GM19455 (cell line): ENCODE data around the gene ACSL6.

Experiments used
- ATAC-seq: cut with Tn5 transposase; IDR thresholded peaks from one replicate; pipeline ENCODE4 v1.9.1; 2021; ENCODE audit not compliant: unreplicated experiment

The ACSL6 gene

GRCh38 chr5:132000677-132001453, 10.6 kb downstream of the ACSL6 start:
- no peak for ATAC-seq

DNA sequence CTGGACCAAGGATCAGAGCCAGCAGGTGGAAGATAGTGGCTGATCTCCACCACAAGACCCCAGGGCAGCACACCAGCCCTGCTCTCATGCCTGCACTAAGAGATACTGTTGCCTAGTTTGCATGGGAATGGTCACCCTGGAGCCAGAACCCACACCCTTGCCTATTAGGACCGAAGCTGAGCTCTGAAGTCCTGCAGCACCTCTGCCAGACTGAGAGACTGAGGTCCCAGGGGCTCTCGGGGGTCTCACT, 11.3 kb downstream of the ACSL6 start:
- ATAC-seq: no peak

DNA sequence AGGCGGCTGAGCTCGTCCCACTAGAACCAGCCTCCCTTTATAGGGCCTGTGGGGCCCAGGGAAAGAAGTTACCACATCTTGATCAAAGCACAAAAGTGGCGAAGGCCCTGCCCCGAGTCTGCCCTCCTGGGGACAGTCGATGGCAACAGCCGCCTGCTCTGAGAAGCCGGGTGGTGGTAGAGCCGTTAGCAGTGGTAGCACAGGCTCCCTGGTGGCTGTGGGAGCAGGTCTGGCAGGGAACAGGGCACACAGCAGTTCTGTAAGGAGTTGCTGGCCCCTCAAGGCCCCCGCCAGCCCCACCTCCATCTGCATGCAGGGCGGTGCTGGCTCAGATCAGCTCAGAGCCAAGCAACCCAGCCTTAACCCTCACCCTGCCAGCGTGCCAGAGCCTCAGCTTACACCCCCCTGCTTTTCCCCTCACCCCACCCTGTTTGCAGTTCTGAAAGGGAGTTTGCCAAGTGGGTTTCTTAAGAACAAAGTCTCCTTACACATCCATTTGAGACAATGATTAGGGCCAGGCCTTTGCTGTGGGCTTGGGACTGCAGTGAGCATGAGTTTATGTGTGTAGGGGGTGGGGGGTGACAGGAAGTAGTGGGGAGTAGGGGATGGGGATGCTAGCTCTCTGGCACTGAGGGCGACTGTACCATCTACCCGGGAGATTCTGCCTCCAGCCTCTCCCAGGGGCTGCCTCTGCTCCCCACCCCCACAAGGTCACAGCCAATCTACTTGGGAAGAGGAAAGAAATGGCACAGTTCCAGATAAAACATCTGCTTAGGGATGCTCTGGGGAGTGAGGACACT, 11.8 kb downstream of the ACSL6 start:
- ATAC-seq: no peak

- ATAC-seq: no peak
Observed at GRCh38 chr5:131999041-131999440, 12.4 kb downstream of the ACSL6 start.

DNA sequence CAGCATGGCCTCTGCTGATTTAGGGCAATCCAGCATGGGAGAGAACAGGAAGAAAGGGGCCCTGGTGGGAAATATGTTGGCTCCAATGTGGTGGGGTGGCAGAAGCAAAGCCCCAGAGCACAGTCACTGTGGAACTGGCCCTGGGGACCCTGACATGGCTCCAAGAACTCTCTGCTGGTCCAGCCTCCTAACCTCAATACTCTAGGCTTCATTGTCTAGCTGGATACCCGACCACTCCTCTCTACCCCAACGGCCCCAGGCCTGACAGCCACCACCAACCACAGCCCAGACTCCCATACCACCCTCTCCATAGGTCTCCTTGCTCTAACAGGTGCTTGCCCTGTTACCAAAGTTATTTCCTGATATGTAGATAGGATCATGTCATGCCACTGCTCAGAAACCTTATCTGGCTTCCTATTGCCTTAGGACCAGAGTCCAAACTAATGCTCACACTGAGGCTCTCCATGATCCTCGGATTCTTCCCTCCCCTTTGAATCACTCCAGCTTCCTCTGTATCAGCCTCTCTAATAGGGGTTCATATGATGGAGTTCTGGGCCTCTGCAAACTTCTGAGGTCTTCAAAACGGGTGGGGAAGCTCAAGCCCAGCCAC, 12.9 kb downstream of the ACSL6 start:
- no peak for ATAC-seq

- ATAC-seq: no peak
Observed at GRCh38 chr5:131997727-131998117, 13.7 kb downstream of the ACSL6 start.

DNA sequence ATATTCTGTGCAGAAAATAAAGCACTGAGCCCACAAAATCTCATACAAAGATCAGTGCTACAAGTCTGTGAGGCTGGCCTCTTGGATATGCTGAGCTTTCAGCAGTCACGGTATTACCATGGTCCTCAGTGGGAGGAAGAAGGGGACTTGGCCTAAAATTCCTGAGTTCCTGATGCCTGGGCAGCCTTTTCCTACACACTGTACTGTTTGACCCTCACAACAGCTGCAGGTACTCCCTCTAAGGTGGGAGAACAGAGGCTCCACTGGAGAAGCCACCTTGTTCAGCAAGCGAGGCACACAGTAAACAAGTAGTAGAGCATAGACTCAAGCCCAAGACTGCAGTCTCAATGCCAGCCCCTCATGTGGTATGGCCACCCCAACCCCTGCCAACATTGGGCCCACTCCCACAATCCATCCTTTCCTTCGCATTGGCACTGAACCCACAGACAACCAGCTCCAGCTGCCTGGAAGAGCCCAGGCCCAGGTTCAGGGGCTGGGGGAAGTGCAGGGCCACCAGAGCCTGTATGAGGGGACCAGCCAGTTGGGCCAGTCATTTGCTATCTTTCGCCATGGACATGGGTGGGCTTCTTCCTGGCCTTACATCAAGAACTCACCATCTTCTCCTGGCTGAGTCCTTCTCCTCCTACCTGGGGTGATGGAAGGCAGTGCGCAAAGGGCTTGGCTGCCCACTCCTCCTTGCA, 14.3 kb downstream of the ACSL6 start:
- no peak for ATAC-seq

DNA sequence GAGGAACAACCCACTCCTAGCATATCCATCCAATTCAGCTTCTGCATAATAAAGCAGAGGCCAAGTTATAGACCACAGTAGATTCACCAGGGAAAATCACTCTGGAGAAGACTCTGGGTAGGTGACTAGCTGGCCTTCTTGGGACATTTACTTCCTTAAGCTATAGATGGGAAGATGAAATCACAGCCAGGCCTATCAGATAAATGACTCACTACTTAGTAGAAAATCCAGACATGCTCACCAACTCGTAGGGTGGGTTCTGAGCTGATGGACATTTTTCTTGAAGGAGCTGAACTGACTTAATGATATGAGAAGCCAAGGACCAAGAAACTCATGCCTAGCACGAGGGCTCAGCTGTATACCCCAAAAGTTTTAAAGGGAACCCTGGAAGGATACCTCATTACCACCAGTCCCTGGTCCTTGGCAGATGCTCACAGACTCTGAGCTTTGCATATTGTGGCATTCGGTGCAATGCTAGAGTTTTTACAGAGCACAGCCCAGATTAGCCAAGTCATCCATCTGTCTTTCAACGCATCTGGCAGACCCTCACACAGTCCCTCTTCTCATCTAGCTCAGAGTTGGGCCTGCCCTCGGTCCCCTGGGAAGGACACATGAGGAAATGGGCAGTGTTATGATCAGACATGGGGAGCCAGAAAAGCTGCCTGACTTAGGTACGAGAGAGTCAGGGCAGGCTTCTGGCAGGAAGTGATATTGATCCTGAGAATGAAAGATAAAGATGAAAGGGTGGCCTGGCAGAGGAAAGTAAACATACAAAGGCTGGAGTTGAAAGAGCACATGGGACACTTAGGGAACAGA, 15.0 kb downstream of the ACSL6 start:
- no peak for ATAC-seq

DNA sequence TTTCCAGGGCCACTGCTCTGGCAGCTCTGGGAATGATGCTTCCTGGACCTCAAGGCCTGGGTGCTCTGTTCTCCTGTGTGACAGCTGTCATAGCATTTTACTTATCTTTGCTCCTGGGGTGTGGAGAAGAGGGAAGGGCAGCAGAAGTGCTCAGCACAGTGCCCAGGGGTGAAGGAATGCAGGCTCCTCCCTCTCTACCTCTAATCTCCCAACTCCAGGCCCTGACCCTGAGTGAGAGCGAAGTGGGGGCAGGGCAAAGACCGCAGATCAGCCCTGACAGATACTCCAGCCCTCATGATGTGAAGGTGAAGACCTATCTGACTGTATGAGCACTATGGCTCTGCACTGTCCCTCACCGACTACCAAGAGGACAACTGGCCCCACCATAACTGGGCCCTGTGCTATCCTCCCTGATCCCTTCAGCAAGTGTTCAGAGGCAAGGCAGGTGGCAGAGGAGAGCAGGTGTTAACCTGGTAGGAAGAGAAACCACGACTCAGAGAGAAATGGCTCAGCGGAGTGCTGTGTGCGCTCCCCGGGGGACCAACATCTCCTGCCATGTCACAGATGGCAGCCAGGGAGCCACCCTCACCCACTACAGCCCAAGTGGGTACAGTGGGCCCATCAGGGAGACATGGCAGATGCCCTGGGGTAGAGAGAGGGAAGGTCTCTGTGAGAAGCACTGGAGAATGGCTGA, 16.8 kb downstream of the ACSL6 start:
- ATAC-seq: no peak

GRCh38 chr5:131994090-131994489, 17.4 kb downstream of the ACSL6 start:
- ATAC-seq: no peak

DNA sequence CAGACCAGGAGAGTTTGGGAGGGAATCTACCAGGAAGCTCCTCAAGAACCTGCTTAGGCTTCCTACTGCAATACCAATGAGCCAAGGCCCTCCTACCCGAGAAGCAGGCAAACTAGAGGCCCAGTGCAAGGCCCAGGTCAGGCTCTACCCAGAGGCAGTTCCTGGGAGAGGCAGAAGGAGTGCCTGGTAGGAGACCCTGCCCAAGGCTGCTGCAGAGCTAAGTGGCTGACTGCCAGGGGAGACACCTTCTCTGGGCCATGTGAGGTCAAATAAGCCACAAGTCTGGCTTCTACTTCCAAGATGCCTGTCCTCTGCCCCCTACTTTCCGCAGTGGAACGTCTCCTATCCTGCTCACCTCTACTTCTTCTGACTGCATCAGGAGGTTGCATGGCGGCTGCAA, 17.8 kb downstream of the ACSL6 start:
- no peak for ATAC-seq

DNA sequence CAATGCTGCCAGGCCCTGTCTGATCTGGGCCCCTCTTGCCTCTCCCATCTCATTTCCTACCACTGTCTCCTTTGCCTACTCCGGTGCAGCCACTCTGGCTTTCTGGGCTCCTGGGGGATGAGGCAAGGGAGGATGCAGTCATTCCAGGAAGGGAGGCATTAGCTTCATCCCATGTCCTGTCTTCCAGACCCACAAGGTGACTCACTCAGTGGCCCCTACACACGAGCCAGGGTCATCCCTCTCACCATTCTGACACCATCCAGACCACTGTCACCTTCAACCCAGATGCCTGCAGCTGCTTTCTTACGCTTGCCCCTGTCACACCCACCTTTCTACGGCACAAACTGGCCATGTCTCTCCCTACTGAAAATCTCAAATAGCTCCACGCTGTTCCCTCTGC, 19.1 kb downstream of the ACSL6 start:
- ATAC-seq: no peak

- ATAC-seq: no peak
Observed at GRCh38 chr5:131991593-131992324, 19.7 kb downstream of the ACSL6 start.

DNA sequence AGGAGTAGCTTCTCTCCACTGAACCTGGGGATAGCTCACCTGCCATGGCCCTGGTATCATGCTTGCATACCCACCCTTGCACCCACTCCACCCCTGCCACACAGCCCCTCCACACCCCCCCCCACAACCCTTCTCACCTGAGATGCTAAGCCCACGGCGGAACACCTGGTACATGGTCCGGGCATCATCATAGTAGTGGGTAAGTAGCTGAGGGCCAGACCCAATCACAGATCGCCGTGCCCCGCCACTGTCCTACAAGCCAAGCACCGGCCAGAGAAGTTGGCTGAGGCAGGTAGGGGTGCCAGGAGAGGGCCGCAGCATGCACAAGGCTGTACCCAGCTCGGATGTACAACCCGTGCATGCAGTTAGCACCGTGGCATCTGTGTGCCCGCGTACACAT, 20.7 kb downstream of the ACSL6 start:
- no peak for ATAC-seq

- no peak for ATAC-seq
Observed at GRCh38 chr5:131988601-131989000, 22.9 kb downstream of the ACSL6 start.

DNA sequence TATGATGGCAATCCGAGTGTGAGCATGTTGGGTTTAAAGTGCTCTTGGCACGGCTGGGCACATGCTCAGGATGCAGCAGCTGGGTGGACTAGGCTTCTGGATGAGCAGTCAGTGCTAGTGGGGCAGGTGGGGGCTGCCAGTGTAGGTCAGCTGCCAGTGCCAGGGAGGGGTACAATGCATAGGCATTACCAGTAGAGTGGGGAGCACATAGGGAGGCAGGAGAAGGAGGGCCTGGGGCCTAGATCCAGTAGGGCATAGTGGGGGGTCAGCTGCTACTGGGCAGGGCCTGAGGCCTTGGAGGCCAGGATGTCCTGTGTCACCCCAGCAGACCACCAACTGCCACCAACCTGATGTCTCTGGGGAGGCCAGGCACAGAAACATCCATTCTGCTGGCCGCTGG, 24.2 kb downstream of the ACSL6 start:
- no peak for ATAC-seq

- ATAC-seq: no peak
Observed at GRCh38 chr5:131986161-131986912, 25.1 kb downstream of the ACSL6 start.

DNA sequence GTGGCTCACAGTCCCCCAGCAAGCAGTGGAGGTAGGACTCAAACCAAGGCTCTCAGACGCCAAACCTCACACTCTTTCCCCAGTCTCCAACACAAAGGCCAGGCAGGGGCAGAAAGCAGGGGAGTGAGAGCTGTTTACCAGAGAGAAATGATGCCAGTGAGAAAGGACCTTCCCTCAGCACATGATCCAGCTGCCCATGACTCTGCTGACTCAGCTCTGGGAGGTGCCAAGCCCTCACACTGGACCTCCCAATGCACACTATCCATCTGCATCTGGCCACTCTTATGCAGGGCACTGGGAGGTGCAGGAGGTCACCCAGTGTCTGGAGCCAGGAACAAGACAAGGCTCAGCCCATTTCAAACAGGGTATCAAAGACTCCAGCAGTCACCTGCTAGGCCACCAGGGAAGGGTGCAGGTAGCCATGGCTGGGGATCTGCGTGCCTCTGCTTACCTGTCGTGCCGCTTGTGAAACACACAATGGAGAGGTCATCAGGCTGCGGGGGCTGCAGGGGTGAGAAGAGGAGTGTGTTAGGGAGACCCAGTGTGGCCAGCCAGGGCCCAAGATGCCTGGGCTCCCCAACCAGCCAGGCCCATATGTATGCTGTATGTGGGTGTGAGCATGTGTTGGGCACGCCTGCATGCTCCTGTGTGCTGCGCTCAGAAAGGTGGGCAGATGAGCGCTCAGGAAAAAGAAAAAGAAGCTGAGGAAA, 26.3 kb downstream of the ACSL6 start:
- ATAC-seq: no peak
